ENCODE data around the gene ZSCAN5A. TPM values are rescaled to one million over a fixed set of nuclear protein-coding genes. Genes with fewer than 3 reads are reported as not detected.
"Not testable (repeated sequence)": the region's sequence is repeated elsewhere in the genome, so short reads cannot be mapped to it uniquely, and the experiment has no call there.

ZSCAN5A gene
- total RNA-seq, 1 experiment from 2014 or later = 9.7 TPM

DNA sequence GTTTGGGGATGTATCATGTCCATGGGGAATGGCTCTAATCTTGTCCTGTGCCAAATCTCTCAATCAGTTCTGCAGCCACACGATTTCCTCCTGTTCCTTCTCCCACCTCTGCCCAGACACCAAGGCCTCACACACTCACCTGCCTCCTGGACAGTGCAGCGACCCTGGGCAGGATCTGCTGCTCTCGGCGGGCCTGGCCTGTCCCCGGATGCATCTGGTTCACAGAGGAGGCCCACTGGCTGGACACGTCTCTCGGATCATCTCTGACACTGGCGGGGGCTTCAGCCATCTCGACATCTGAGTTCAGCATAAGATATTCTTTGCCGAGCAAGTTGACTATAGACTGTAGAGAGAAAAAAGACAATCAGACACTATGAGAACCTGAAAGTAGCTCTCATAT is 122.9 kb downstream of the ZSCAN5A start:
- no peak for DNase-seq (ENCODE audit: low read depth in 1 of 2, low spot score in 2 of 2)
- Histone ChIP-seq H3K9me3 (replicated peaks) (peaks cover 3% of the 10 kb centered on the region; the same call in 1 of the 2 replicates), H3K36me3 (no peaks in the 10 kb centered on the region), H3K27ac (no peak overlapping the region), H3K27me3 (replicated peaks) (no peaks in the 10 kb centered on the region), H3K4me3 (no peak overlapping the region), H3K4me1 (replicated peaks) (no peaks in the 10 kb centered on the region)

GRCh38 chr19:56191115-56191514 is 123.5 kb downstream of the ZSCAN5A start:
- no peak overlapping the region for H3K27ac ChIP-seq
- no peak for DNase-seq (ENCODE audit: low read depth in 1 of 2, low spot score in 2 of 2)
- H3K4me3 ChIP-seq = no peak overlapping the region
- no peaks in the 10 kb centered on the region for H3K27me3 ChIP-seq (replicated peaks)
- no peaks in the 10 kb centered on the region; the same call in 1 of the 2 replicates for H3K9me3 ChIP-seq (replicated peaks)
- no peaks in the 10 kb centered on the region for H3K4me1 ChIP-seq (replicated peaks)
- H3K36me3 ChIP-seq = no peaks in the 10 kb centered on the region

GRCh38 chr19:56189785-56190184 is 124.9 kb downstream of the ZSCAN5A start:
- H3K9me3 ChIP-seq (replicated peaks) = no peaks in the 10 kb centered on the region; the same call in 1 of the 2 replicates
- H3K36me3 ChIP-seq = no peaks in the 10 kb centered on the region
- no peak for DNase-seq (ENCODE audit: low read depth in 1 of 2, low spot score in 2 of 2)
- no peak overlapping the region for H3K27ac ChIP-seq
- H3K27me3 ChIP-seq (replicated peaks) = no peaks in the 10 kb centered on the region
- no peak overlapping the region for H3K4me3 ChIP-seq
- H3K4me1 ChIP-seq (replicated peaks) = no peaks in the 10 kb centered on the region

- H3K4me1 ChIP-seq (replicated peaks) = no peaks in the 10 kb centered on the region
- H3K4me3 ChIP-seq = no peak overlapping the region
- H3K27ac ChIP-seq = no peak overlapping the region
- no peaks in the 10 kb centered on the region for H3K9me3 ChIP-seq (replicated peaks)
- H3K36me3 ChIP-seq = no peaks in the 10 kb centered on the region
- DNase-seq (ENCODE audit: low read depth in 1 of 2, low spot score in 2 of 2) = no peak
- H3K27me3 ChIP-seq (replicated peaks) = no peaks in the 10 kb centered on the region
Observed at GRCh38 chr19:56177564-56178243, 136.9 kb downstream of the ZSCAN5A start.

DNA sequence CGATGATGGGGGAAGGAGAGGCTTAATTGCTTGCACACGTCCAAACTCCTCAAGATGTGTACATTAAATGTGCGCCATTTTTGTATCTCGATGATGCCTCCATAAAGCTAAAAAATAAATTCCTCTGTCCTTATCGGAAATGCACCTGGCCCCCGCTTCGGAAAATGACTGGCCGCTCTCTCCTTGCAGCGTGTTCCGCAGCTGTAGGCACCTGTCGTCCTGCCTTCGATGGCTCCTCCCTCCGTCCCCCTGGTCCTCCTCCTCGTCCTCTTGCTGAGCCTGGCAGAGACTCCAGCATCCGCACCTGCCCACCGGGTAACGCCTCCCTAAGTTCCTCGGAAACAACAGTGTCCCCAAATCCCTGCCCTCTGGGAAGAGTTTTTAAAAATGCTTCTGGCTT is 137.8 kb downstream of the ZSCAN5A start:
- H3K9me3 ChIP-seq (replicated peaks) = no peaks in the 10 kb centered on the region
- no peaks in the 10 kb centered on the region for H3K36me3 ChIP-seq
- no peaks in the 10 kb centered on the region for H3K27me3 ChIP-seq (replicated peaks)
- no peaks in the 10 kb centered on the region for H3K4me1 ChIP-seq (replicated peaks)
- H3K4me3 ChIP-seq = no peak overlapping the region
- no peak overlapping the region for H3K27ac ChIP-seq
- DNase-seq (ENCODE audit: low read depth in 1 of 2, low spot score in 2 of 2) = no peak

GRCh38 chr19:56176310-56176709 is 138.3 kb downstream of the ZSCAN5A start:
- H3K9me3 ChIP-seq (replicated peaks); H3K4me3 ChIP-seq; DNase-seq (ENCODE audit: low read depth in 1 of 2, low spot score in 2 of 2); H3K27me3 ChIP-seq (replicated peaks); H3K27ac ChIP-seq; H3K36me3 ChIP-seq; H3K4me1 ChIP-seq (replicated peaks): not testable (repeated sequence)

DNA sequence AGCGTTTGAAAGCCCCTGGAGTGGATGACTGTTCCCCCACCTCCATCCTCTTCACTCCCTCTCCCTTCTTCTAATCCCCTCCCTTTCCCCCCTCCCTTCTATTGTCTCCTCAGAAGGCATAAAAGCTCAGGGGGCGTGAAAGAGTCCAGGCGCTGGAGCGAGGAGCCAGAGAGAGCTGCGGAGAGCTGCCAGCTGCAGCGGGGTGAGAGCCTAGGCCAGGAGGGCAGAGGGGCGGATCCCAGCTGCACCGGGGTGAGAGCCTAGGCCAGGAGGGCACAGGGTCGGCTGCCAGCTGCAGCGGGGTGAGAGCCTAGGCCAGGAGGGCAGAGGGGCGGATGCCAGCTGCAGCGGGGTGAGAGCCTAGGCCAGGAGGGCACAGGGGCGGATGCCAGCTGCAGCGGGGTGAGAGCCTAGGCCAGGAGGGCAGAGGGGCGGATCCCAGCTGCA is 138.8 kb downstream of the ZSCAN5A start, which contains the start of gene GALP:
Gene GALP (plus strand): TSS at position 148 of the 447 bp plus-strand sequence. CDS start 1,101 bp downstream, outside the sequence.
- DNase-seq (ENCODE audit: low read depth in 1 of 2, low spot score in 2 of 2); H3K27me3 ChIP-seq (replicated peaks); H3K4me1 ChIP-seq (replicated peaks); H3K36me3 ChIP-seq; H3K9me3 ChIP-seq (replicated peaks); H3K27ac ChIP-seq; H3K4me3 ChIP-seq: not testable (repeated sequence)

DNA sequence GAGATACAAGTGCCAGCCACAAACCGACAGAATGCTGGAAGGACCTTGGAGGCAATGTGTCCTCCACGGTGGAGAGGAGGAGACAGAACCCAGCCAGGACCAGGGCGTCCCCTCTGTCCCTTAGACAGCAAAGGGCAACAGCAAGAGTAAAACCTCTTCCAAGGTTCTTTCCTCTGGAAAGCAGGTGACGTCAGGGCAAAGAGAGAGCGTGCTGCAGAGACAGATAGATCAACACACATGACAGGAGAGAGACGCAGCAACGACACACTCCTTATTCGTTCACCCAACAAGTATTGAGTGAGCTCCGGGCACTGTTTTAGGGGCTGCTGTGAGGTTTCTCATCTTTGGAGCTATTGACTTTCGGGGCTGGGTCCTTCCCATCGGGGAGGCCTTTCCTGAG is 140.1 kb downstream of the ZSCAN5A start:
- Histone ChIP-seq H3K4me3 (no peak overlapping the region), H3K36me3 (no peaks in the 10 kb centered on the region), H3K27me3 (replicated peaks) (no peaks in the 10 kb centered on the region), H3K9me3 (replicated peaks) (no peaks in the 10 kb centered on the region), H3K27ac (no peak overlapping the region), H3K4me1 (replicated peaks) (no peaks in the 10 kb centered on the region)
- no peak for DNase-seq (ENCODE audit: low read depth in 1 of 2, low spot score in 2 of 2)

DNA sequence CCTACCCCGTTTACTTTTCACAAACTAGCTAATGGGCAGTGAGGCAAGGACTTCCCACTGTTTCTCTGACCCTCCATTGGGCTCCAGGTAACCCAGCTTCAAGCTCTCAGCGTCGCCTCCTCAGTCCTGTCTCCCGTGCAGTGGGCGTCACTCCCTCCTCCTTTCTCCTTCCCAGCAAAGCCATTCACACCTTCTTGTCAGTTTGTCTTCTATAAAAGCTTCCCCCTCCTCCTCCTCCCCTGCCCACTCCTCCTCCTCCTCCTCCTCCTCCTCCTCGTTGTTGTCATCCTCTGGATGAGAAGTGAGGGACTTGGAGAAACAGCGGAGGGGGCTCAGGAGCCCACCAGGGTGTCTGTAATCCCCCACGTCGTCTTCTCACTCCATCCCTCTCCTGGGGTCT is 140.6 kb downstream of the ZSCAN5A start:
- H3K4me3 ChIP-seq = no peak overlapping the region

More for the DNA sequence above, 140.6 kb downstream of the ZSCAN5A start:
- no peaks in the 10 kb centered on the region for H3K36me3 ChIP-seq
- H3K9me3 ChIP-seq (replicated peaks) = no peaks in the 10 kb centered on the region
- H3K27me3 ChIP-seq (replicated peaks) = no peaks in the 10 kb centered on the region
- H3K27ac ChIP-seq = no peak overlapping the region
- H3K4me1 ChIP-seq (replicated peaks) = no peaks in the 10 kb centered on the region
- no peak for DNase-seq (ENCODE audit: low read depth in 1 of 2, low spot score in 2 of 2)

Other genes with a start within 250 kb of the ZSCAN5A start
- gene ZNF787, start 193.5 kb downstream of the ZSCAN5A start, total RNA-seq (2014; rRNA removed; shearing (Covaris generic)) = 20.0 and 26.2 TPM in 2 replicates
- 23.4 and 36.1 TPM in 2 replicates for gene ZNF444, start 173.6 kb downstream of the ZSCAN5A start, total RNA-seq (2014; rRNA removed; shearing (Covaris generic))
- not detected in 2 replicates for gene GALP, start 138.8 kb downstream of the ZSCAN5A start, total RNA-seq (2014; rRNA removed; shearing (Covaris generic))
- not detected in 2 replicates for gene ZSCAN5B, start 117.1 kb downstream of the ZSCAN5A start, total RNA-seq (2014; rRNA removed; shearing (Covaris generic))
- gene ZSCAN5C, start 112.6 kb downstream of the ZSCAN5A start, total RNA-seq (2014; rRNA removed; shearing (Covaris generic)) = not detected in 2 replicates
- gene EDDM13, start 42.1 kb downstream of the ZSCAN5A start, total RNA-seq (2014; rRNA removed; shearing (Covaris generic)) = not detected in 2 replicates
- 0.87 TPM in 1 of 2 replicates, not detected in the other for gene ZNF582, start 78.7 kb upstream of the ZSCAN5A start, total RNA-seq (2014; rRNA removed; shearing (Covaris generic))
- 1.9 and 14.0 TPM in 2 replicates for gene ZNF583, start 89.5 kb upstream of the ZSCAN5A start, total RNA-seq (2014; rRNA removed; shearing (Covaris generic))
- gene ZNF667, start 162.5 kb upstream of the ZSCAN5A start, total RNA-seq (2014; rRNA removed; shearing (Covaris generic)) = not detected in 2 replicates
- 0.03 TPM in 1 of 2 replicates, not detected in the other for gene ZNF471, start 193.0 kb upstream of the ZSCAN5A start, total RNA-seq (2014; rRNA removed; shearing (Covaris generic))
- 1.4 and 28.1 TPM in 2 replicates for gene ZFP28, start 224.1 kb upstream of the ZSCAN5A start, total RNA-seq (2014; rRNA removed; shearing (Covaris generic))